ENCODE results near the gene GUCY2C.

The GUCY2C gene

DNA sequence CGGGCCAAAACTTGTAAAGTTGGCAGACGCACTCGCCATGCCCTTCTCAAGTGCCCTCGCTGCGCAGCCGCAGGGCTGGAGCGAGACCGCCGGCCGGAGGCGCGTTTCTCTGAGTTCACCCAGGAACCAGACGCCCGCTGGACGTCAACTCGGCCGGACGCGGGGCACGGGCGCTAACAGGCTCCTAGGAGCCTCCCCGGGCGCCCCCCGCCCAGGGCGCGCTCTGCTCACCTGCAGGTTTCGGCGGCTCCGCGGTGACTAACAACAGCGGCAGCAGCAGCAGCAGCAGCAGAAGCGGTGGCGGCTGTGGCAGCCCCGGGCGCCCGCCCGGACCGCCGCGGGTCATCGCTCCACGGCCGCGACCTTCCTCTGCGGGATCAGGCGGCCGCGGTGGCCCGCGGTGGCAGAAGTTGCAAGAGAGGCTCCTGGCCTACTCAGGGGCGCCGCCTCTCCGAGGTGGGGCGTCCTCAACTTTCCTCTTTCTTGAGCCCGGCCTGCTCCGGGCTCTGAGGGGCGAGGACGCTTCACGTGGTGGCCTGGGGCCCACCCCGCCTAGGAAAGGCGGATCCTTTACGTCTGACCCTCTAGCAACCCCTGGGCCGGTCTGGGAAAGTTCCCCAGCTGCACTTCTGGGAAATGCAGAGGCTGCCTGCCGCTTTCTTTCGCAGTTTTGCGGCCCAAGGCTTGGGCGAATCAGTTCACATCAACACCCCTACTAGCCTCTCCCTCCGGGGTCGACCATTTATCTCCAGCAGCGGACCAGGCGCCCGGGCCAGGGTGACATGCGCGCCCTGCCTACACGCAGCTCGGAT lies 128.8 kb downstream of the GUCY2C start, which contains the start of gene PLBD1:
Gene PLBD1, minus strand, starts transcription at position 533 of the 812 bp plus-strand sequence. Its CDS starts 187 bp downstream, at position 346.
- no peak for DNase-seq

DNA sequence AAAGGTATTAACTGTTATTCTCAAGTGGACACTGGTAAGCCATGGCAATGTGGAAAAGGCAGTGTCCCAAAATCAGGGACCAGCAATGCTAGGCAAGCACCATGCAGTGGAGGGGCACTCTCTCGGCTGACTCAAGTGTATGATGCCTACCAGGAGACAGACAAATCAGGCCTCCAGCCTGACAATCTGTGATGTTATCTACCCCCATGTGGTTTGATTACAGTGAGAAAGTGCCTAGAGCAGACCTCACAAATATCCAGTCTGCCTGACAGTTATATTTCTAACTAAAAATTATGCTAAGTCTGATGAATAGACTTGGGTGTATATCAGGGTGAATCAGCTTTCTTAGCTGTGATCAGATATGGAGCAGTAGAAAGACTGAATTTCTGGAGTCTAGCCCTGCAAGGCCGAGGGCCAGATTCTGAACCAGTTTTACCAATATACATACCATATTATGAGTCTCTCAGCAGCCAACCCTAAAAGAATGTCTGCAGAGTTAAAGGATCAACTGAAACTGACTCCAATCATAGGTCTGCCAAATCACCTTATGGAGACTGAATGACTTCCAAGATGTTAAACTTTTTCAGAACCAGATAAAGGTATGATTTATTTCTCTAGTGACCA lies 132.0 kb downstream of the GUCY2C start:
- DNase-seq, result no peak

DNA sequence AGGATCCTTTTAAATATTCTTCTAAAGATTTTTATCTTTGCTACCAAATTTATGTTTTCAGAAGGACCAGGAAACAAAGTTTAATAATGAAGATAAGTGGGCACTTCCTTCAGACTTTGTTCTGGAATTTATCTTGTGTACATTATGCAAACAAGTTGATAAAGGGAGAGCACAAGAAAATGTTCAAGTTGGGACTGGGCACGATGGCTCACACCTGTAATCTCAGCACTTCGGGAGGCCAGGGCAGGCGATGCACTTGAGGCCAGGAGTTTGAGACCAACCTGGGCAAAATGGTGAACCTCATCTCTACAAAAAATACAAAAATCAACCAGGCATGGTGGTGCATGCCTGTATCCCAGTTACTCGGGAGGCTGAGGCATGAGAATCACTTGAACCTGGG lies 133.4 kb downstream of the GUCY2C start:
- DNase-seq, result no peak
